Stromal cell of bone marrow (primary cell): ENCODE measurements around the gene LSM3.
"Not testable (repeated sequence)": the region's sequence is repeated elsewhere in the genome, so short reads cannot be mapped to it uniquely, and the experiment has no call there.

Experiments used
- DNase-seq: peaks from one replicate; pipeline ENCODE4 v3.0.0-alpha.2; 2012; ENCODE audit warnings: low read depth

Gene LSM3

DNA sequence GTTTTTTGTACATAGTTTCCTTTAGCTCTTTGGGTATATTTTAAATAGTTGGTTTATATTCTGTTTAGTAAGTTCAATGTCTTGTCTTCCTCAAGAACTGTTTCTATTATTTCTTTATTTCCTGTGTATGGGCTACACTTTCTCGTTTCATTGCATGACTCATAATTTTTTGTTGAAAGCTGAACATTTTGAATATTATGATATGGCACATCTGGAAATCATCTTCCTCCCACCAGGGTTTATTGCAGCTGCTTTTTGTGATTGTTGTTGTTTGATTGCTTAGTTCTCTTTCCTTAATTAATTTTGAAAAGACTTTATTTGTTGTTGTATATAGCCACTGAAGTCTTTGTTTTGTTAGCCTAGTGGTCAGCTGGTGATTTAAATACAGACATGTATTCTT is 43.8 kb downstream of the LSM3 start:
- no peak for DNase-seq

- DNase-seq = no peak
Measured at GRCh38 chr3:14222900-14223594, 44.4 kb downstream of the LSM3 start.

- no peak for DNase-seq
Measured at GRCh38 chr3:14223595-14223994, 45.0 kb downstream of the LSM3 start.

DNA sequence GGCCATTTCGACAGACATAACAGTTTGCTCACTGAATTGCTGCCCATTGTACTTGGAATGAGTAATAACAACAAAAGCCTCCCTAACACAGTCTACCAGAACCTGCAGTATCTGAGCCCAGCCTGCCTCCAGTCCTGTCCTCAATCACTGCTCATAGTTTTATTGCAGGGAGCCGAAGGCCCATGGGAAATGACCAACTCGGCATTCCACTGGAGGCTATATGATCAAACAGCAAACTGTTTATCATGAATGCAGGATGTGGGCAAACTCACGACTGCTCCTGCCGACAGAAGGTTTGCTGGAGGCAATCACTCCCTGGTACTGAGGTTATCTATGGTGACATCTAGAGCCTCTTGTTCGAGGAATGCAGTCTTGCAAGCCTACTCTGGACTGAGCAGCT is 46.3 kb downstream of the LSM3 start:
- no peak for DNase-seq

GRCh38 chr3:14225421-14225820 is 46.8 kb downstream of the LSM3 start:
- no peak for DNase-seq

DNA sequence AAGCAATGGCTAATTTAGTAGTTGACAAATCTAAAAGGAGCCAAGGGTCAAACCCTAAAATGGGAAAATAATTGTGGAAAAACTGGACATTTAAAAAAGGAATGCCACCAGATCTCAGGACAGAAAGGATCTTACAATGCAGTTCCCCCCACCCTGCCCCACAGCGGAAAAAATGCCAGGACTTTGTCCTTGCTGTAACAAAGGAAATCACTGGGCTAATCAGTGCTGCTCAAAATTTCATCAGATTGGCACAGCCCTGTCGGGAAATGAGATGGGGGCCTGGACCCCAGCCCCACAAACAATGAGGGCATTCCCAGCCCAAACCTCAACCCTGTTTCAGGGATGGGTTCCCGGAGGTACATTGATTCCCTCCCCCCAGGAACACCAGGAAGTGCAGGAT is 47.7 kb downstream of the LSM3 start:
- DNase-seq = not testable (repeated sequence)

GRCh38 chr3:14227856-14228255 is 49.2 kb downstream of the LSM3 start:
- no peak for DNase-seq

GRCh38 chr3:14228681-14229470 is 50.3 kb downstream of the LSM3 start:
- no peak for DNase-seq

DNA sequence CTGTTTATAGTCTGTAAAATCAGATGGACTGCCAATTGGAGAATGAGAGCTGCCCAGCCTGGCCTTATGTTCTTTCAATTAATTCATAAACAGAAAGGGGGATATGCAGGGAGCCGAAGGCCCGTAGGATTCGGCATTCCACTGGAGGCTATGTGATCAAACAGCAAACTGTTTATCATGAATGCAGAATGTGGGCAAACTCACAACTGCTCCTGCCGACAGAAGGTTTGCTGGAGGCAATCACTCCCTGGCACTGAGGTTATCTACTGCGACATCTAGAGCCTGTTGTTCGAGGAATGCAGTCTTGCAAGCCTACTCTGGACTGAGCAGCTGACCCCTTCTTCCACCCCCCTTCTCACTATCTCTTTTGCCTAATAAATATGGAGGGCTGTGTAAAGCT is 51.1 kb downstream of the LSM3 start:
- not testable (repeated sequence) for DNase-seq

DNA sequence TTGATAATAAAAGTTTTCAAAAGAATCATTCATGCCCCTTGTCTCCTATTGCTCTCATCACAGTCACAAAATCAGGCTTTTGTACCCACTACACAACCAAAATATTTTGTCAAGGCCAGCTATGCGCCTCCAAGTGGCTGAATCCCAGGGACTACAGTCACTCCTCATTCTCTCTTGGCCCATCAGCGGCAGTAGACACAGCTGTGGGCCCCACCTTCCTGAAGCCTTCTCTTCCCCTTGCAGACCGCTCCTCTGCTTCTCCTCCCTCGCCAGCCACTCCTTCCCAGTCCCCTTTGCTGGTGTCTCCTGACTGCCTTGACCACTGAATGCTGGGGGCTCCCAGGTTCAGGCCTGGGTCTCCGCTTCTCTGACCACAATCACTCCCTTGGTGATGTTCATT is 52.1 kb downstream of the LSM3 start:
- no peak for DNase-seq

DNA sequence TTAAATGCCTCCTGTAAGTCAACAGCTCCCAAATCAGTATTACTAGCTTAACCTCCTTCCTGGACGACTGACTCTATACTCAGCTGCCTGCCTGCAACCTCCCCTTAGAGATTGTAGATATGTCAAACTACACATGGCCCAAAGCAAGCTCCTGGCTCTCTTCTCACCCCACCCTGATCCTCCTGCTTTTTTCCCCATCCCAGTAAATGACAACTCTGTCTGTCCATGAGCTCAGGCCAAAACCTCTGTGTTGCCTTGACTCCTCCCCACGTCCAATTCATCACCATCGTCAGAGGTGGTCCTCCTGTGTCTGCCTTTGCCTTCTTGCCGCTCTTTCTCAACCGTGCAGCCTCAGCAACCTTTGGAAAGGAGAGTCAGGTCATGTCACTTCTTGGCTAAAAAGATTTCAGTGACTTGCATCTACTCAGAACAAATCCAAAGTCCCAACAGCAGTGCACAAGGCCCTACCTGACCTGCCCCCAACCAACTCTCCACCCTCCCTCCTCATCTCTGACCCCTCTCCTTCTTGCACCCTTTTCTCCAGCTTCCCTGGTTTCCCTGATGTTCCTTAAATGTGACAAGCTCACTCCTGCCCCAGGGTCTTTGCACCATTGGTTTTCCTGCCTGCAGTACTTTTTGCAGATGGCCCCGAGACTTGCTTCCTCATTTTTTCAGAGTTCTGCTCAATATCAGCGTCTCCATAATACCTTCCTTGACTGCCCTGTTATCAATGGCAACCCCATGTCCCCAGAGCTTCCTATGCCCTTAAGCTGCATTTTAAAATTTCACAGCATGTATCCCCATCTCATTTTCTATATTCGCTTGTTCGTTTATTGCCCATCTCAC is 52.8 kb downstream of the LSM3 start:
- DNase-seq = no peak

- no peak for DNase-seq
Measured at GRCh38 chr3:14231998-14232501, 53.4 kb downstream of the LSM3 start.

DNA sequence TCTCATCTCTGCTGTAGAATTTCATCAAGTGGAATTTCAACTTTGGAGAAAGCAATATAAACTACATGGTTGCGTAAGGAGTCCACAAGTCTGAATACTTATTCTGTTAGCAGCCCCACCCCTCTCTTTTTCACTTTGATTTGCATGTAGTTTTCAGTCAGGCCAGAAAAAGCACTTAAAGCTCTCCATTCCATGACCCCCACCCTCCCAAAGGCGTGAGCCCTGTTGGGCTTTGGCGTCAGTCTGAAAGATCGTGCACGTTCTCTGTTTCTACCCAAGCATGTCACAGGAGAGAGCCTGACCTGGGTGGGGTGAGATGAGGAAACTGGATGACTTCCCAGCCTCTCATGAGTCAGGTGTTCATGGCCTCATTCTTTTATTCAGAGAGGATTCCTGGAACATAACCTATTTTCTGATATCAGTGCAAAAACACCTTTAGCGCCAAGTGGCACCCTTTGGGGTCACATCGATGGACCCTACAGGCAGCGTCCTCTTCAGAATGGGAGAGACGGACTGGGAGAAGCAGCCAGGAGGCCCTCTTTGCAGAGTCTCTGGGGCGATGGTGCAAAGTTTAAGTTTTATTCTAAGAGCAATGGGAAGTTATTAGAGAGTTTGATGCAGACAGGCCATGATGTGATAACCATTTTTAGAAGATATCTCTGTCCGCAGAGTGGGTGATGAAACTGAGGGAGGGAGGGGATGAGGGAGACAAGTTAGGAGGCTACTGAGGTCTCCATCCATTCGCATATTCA is 55.8 kb downstream of the LSM3 start:
- DNase-seq = no peak

DNA sequence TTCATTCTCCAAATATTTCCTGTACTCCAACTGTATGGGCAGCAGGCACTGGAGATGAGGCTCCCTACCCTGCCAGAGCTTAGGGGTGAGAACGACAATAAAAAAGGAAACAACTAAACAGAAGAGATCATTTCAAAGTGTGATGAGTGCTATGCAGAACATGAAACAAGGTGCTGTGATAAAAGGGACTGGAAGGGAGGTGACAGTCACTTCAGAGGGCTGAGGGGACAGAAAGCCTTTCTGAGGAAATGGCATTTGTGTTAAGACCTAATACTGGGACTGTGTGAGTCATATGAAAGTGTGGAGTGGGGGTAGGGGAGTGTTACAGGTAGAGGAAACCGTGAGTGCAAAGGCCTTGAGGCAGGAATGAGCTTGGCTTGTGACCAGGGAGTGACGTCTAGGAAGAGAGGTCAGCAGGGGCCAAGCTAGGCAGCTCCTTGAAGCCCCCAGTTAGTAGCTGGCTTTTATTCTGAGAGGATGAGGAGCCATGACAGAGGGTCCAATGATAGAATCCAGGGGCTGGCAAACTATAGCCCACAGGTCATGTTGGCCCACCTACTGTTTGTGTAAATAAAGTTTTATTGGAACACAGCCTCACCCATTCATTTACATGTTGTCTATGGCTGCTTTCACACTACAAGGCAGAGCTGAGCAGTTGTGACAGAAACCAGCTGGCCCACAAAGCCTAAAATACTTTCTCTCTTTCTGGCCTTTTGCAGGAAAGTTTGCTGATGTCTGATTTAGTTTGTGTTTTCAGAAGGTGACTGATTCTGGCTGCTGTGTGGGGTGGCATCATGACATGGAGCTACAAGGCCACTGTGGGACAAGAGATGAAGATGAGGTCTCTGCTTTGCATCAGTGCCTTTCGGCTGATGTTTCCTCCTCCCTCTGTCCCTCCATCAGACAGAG is 56.6 kb downstream of the LSM3 start:
- DNase-seq = no peak

- DNase-seq = no peak
Measured at GRCh38 chr3:14235912-14236295, 57.3 kb downstream of the LSM3 start.

DNA sequence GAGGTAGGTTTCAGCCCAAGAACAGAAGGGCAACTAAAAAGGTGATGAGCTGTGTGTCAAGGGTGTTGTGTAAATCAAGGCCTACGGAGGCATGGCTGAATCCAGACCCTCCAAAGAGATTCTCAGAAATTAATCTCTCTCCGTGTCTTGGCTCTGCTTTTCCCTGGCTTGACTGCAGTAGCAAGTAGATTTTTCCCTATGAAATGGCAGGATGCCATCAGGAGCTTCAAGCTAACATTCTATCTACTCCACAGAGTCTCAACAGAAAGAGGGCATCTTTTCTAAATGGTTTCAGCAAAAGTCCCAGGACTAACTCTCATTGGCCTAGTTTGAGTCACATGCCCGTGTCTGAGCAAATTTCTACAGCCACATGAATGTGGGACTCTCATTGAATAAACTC is 58.3 kb downstream of the LSM3 start:
- no peak for DNase-seq

DNA sequence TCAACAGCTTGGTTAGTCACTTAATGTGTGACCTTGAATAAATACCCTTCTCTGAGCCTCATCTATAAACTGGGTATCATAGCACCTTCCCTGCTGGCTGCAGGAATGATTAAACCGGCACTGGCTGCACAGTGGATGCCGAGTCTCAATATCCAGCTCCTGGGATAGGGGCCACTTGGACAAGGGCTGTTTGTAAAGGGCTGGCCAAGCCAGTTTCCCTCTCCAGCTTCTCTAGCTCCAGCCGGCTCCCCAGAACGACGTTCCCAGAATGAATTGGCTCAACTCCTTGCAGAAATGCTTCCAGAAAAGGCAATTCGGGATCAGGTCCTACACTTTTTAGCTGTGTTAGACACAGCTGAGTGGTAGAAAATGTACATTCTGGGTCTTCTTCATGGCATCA is 58.8 kb downstream of the LSM3 start:
- DNase-seq = no peak

GRCh38 chr3:14238356-14238755 is 59.7 kb downstream of the LSM3 start:
- DNase-seq = no peak

DNA sequence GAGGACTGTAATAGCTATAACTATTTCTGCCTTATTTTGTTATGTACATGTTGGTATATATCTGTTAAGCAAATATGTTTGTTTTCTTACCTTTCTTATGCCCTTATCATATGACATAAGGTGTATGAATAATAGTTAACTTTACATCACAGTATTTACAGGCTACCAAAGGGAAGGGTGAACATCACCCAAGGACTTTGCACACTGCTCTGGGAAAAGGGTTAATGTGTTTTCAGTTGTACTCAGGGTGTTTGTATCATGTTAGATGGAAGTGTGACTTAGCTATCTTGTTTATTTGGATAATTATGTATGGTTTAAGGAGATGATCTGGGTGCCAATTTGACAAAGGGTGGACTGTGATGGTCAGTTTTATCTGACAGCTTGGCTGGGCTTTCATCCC is 60.3 kb downstream of the LSM3 start:
- DNase-seq = no peak

DNA sequence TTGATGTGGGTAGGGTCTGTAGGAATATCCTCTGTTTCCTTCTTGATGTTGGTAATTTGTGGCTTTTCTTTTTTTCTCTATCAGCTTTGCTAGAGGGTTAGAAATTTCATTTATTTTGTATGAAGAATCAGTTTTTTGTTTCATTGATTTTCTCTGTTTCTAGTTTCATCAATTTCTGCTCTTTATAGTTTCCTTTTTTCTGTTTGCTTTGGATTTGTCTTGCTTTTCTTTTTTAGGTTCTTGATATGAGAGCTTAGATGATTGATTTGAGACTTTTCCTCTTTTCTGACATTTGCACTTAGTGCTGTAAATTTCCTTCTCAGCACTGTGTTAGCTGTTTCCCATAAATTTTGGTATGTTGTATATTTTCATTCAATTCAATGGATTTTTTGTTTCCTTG is 61.3 kb downstream of the LSM3 start:
- no peak for DNase-seq

DNA sequence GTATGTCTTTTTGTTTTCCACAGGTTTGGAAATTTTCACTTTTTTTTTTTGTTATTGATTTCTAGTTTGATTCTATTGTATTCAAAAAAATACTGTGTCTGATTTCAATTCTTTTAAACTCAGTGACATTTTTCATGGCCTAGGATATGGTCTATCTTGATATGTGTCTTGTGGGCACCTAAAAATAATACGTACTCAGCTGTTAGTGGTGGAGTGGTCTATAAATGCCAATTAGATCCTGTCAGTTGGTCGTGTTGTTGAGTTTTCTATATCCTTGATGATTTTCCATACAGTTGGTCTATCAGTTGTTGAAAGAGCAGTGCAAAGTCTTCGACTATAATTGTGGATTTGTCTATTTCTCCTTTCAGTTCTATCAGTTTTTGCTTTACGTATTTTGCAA is 61.7 kb downstream of the LSM3 start:
- DNase-seq = no peak
